Endometrium (tissue), 2 donors: ENCODE data around the gene STOML1.
"Not testable (repeated sequence)": the region's sequence is repeated elsewhere in the genome, so short reads cannot be mapped to it uniquely, and the experiment has no call there.

Experiments used
- FAIRE-seq: peaks from 2 replicates; lab custom pipeline; 2012; peaks lifted over from hg19 to GRCh38; lab: Jason Lieb, UNC
- donor health status: control.
- donor health status: control.

STOML1 gene

GRCh38 chr15:73960472-73961070, 31.5 kb downstream of the STOML1 start:
- not testable (repeated sequence) for FAIRE-seq

DNA sequence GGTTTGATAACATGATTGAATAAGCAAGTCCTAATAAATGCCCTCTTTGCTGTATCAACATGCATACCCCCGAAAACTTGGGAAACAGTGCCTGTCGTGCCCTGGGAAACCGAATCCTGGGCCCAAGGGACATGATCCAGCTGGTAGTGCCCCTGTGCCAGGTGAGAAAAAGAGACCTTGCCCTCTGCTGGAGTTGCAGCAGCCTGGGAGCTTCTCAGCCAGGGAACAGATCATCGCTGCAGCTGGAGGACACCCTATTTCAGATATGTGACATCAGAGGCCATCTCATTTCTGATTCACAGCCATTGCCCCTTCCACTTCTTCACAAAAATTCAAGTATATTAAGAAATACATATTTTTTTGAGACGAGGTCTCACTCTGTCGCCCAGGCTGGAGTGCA, 32.3 kb downstream of the STOML1 start:
- FAIRE-seq = no peak

DNA sequence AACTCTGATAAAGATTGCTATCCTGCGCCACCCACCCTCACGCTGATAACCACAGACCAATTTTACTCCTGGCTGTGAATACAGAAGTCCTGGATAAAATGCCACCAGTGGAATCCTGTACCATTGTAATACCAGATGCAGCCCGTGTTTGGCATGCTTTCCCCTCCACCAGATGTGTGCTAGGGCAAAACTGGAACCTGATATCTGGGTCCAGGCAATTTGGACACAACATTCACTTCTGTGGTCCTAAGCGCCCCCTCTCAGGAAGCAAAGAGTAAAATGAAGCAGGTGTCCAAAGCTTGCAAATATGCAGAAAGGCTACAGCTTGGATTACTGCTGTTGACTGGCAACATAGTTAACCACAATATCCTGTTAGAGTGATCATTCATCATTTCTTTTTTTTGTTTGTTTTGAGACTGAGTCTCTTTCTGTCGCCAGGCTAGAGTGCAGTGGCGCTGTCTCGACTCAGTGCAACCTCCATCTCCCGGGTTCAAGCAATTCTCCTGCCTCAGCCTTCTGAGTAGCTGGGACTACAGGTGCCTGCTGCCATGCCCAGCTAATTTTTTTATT, 33.0 kb downstream of the STOML1 start:
- FAIRE-seq = no peak

DNA sequence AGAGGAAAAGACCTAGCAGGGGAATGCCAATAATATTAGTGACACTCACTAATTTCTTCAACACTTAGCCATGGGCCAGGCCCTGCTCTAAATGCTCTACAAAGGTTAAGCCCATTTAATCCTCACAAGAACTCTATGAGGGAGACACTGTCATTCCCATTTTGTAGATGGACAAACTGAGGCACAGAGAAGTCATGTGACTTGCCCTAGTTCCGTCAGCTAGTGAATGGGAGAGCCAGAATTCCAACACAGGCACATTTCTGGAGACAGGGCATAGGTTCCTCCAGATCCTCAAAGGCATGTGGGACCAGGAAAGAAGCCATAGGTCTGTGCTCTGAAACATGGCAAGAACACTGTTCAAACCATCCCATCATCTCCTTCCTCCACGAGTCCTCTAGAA, 34.3 kb downstream of the STOML1 start:
- no peak for FAIRE-seq

DNA sequence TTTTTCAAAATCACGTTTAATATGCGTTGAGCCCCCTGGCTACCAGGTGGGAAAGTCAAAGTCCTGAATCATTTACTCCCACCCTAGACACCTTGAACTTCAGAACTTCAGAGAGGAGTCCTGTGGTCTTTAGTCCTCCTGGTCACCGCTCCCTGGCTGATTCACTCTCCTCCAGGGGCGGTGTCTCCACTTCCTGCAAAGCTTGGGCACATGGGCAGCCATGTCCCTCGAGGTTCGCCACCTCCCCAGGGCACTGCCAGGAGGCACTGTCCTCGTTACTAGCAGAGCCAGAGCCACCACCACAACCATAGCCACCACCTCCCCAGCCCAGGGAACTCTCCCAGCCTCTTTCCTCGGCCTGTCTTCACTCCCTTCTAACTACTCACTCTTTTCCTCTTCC, 34.8 kb downstream of the STOML1 start:
- no peak for FAIRE-seq

DNA sequence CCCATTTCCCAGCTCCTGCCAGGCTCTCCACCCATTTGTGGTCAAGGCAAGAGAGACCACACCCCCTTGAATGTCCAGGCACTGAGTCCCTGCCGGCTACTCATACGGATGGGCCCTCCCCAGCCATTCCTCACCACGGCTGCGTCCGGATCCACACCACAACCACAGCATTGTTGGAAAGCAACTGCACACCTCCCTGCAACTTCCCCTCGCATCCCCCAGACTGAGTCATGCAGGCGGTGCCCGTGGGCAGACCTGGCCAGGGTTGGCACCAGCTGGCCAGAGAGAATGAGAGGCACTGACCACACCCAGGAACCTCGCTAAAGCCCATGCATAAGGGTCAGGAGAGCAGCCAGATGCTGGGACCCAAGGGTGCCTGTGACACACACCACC, 35.4 kb downstream of the STOML1 start:
- no peak for FAIRE-seq

DNA sequence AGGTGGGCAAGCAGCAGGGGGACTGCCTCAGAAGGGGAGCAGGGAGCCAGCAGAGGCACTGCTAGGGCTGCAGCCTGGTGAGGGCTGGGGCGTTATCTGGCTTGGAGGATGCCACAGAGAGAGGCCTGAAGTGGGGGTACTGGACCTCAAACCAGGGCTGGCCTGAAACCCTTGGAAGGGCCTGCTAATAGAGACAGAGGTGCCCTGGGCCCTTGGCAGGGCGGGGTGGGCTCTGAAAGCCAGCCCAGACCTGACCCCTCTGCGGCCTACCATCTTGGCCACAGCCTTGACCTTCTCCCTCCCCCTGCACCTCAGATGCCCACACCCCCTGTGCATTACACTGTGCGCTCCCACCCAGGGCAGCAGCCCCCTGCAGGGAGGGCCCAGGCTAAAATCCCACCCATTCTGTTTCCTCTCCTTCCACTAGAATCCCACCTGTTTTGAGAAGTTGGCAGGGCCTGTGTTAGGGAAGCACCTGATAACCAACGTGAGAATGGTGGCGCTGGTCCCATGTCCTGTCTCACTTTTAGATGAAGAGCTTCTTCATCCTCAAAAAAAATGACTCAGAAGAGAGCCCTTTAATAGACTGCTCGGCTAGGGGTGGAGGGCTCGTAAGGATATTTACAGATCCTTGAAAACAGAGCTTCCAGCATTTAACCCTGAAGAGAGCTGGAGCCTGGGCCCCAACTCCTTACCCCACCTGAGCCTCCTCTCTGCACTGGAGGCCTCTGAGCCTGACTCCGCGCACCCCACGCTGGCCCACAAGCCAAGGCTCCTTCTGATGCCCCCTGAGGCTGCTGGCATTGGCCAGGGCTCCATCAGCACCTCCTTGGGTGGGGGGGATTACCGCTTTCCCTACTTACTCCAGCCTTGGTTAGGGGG, 36.0 kb downstream of the STOML1 start:
- no peak for FAIRE-seq

DNA sequence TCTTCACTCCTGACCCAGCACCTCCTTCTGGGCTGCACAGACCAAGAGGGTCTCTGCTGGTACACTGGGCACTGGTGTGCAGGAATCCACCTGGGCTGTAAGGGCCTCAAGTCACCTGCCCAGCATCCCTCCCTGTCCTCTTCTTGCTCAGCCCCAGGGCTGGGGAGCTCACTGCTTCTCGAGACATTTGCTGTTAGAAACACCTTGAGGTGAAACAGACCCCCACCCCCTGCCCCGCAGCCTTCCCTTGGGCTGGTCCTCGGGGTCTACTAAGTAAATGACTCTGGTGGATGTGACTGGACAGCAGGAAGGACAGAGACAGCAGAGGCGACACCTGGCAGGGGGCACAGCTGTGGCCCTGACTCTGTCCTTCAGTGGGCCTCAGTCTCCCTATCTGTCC, 36.8 kb downstream of the STOML1 start:
- FAIRE-seq = no peak

GRCh38 chr15:73954188-73955145, 37.6 kb downstream of the STOML1 start:
- FAIRE-seq = no peak

- no peak for FAIRE-seq
These were observed 39.0 kb downstream of the STOML1 start for GRCh38 chr15:73952913-73953750.

DNA sequence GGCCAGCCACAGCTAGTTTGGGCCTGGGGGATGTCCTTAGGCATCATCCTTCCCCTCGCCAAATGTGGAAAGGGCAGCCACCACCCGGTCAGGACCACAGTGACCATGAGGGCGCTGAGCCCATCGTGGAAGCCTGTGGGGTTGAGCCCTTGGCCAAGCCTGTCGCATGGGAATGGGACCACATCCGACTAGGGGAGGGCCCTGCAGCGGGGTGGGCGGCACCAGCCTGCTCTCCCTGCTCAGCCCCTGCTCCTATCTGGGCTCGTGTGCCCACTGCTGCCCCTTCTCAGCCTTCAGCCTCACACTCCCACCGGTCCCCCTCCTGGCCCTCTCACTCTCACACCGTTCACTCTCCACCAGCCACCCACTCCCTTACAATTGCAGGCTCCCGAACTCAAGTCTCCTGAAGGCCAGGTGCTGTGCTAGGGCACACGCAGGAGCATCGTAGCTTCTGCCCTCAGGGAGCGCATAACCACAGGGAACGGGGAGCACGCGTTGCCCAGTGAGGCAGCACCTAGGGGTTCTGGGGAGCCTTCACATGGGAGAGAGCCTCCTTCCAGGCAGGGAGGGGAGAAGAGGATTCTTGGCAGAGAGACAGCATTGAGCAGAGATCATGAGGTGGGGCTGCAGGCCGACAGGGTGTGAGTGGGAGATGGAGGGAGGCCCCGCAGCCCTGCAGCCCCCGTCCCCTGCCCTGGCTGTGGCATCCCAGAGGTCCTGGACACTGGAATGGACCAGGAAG, 39.8 kb downstream of the STOML1 start:
- no peak for FAIRE-seq

- no peak for FAIRE-seq
These were observed 40.5 kb downstream of the STOML1 start for GRCh38 chr15:73951601-73952000.

- peak; percentile 91 for FAIRE-seq
These were observed 41.1 kb downstream of the STOML1 start for GRCh38 chr15:73950831-73951561.

DNA sequence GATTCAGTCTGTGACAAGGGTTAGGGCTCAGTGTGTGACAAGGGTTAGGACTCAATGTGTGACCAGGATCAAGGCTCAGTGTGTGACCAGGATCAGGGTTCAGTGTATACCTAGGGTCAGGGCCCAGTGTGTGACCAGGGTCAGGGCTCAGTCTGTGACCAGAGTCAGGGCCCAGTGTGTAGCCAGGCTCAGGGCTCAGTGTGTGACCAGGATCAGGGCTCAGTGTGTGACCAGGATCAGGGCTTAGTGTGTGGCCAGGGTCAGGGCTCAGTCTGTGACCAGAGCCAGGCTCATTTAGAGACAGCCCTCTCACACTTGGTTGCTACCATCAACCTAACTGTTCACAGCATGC, 41.6 kb downstream of the STOML1 start:
- no peak for FAIRE-seq

DNA sequence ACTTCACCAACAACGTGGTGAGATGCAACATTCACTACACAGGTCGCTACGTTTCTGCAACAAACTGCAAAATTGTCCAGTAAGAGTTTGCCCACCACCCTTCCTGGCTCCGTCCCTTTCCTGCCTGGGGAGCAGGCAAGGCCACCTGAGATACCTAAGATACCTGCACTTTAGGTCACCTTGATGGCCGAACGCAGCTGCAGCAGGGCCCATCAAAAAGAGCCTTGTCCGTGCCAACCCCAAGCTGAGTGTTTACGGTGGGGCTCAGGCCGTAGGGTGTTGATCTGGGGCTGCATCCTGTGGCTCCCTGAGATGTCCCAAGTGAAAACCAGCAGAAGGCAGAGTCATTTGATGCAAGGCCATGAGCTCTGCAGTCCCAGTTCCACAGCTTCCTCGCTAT, 42.6 kb downstream of the STOML1 start:
- no peak for FAIRE-seq

- FAIRE-seq = no peak
These were observed 43.1 kb downstream of the STOML1 start for GRCh38 chr15:73948982-73949381.

DNA sequence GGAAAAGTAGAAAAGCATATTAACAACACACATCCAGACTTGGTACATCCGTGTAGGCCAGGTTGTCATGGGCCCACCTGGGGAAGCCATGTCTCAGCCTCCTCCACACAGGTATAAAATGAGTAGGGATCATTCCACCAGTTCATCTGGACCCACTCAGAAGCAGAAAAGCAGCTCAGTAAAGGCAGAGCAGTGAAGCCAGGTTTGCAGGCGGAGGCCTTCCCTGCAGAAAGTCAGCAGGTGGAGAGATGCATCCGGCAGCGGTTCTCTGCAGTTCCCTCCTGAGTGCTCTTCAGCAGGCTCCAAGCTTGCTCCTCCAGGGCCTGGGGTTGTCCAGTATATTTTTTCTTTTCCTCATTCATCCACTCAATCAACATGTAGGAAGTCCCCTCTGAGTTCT, 43.7 kb downstream of the STOML1 start:
- no peak for FAIRE-seq

GRCh38 chr15:73947651-73948050, 44.4 kb downstream of the STOML1 start:
- no peak for FAIRE-seq

GRCh38 chr15:73946795-73947370, 45.2 kb downstream of the STOML1 start:
- FAIRE-seq = no peak
